Nephron progenitor cell (in vitro differentiated cells): ENCODE data around the gene CFAP46.
A peak's percentile ranks its signal among the peaks of the same experiment; 100 is the strongest.
"Not testable (repeated sequence)": the region's sequence is repeated elsewhere in the genome, so short reads cannot be mapped to it uniquely, and the experiment has no call there.

Experiments
- DNase-seq: peaks from one replicate; pipeline ENCODE4 v3.0.0; 2021
- H3K27ac Mint-ChIP-seq: 2 replicates; pipeline ENCODE4 v1.8.0; 2021; ENCODE audit warnings: mild to moderate bottlenecking, moderate library complexity, mixed read lengths
- H3K27me3 Mint-ChIP-seq: 2 replicates; pipeline ENCODE4 v1.8.0; 2021; ENCODE audit warnings: mild to moderate bottlenecking, low read depth, mixed read lengths; ENCODE audit not compliant: poor library complexity
- H3K36me3 Mint-ChIP-seq: 2 replicates; pipeline ENCODE4 v1.8.0; 2021; ENCODE audit warnings: low read depth, mixed read lengths
- H3K4me1 Mint-ChIP-seq: 2 replicates; pipeline ENCODE4 v1.8.0; 2021; ENCODE audit warnings: mixed read lengths
- H3K4me3 Mint-ChIP-seq: 2 replicates; pipeline ENCODE4 v1.8.0; 2021; ENCODE audit warnings: mild to moderate bottlenecking, moderate library complexity, mixed read lengths
- H3K9me3 Mint-ChIP-seq: 2 replicates; pipeline ENCODE4 v1.8.0; 2021; ENCODE audit warnings: mild to moderate bottlenecking, moderate library complexity, mixed read lengths
- CTCF ChIP-seq: fragments of 200-600 bp; sonication (generic); IDR thresholded peaks from 2 replicates; pipeline ENCODE4 v1.5.0; 2021; ENCODE audit warnings: antibody characterized with exemption

The CFAP46 gene

GRCh38 chr10:132965411-132966057, 23.2 kb upstream of the CFAP46 start:
- no peak for DNase-seq
- Mint-ChIP-seq H3K27ac (no peak overlapping the region), H3K4me1 (peaks cover 22% of the 10 kb centered on the region), H3K9me3 (peaks cover 10% of the 10 kb centered on the region), H3K27me3 (peaks cover 61% of the 10 kb centered on the region), H3K36me3 (no peaks in the 10 kb centered on the region), H3K4me3 (no peak overlapping the region)
- TF ChIP-seq CTCF = no peak

DNA sequence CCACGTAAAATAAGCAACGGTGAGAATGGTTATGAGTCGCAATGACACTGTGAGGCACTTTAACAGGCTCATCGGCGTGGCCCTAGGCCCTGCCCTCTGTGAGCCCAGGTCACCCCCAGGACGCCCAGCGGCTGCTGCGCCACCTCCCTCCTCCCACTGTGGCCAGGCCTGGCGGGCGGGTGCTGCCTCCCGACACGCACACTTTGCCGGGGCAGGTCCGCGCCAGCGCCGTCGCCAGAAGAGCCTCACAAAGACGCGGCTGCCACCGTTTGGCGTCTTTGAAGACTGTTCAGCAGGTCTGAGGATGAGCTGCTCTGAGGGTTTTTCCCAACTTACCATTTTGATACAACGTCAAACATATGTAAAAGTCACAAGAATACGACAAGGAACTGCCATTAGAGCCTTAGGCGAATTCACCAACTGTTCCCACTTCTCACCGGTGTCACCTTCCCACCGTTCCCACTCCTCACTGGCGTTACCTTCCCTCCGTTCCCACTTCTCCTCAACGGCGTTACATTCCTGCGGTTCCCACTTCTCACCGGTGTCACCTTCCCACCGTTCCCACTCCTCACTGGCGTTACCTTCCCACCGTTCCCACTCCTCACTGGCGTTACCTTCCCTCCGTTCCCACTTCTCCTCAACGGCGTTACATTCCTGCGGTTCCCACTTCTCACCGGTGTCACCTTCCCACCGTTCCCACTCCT, 22.5 kb upstream of the CFAP46 start:
- not testable (repeated sequence) for DNase-seq, H3K9me3 Mint-ChIP-seq, H3K36me3 Mint-ChIP-seq, H3K27ac Mint-ChIP-seq, H3K4me3 Mint-ChIP-seq
- Mint-ChIP-seq H3K27me3 (peaks cover 58% of the 10 kb centered on the region), H3K4me1 (peaks cover 22% of the 10 kb centered on the region)

DNA sequence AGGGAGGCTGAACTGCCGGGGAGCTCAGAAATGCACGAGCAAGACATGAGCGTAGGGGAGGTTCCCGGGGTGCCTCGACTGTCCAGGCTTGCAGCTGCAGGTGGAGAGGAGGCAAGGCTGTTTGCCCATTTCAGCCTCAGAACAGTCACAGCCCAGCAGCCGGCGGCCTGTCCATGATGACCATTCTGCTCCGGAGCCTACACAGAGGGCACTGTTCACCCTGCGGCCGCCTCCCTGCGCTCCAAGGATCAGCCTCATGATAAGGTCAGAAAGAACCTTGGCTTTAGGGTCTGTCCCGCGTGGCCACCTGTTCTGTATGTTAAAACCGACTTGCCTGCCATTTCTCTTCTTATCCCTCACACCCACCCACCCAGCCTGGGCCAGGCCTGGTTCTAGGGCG, 21.9 kb upstream of the CFAP46 start:
- no peak overlapping the region for H3K27ac Mint-ChIP-seq
- peaks cover 28% of the 10 kb centered on the region for H3K4me1 Mint-ChIP-seq

GRCh38 chr10:132963430-132963960, 21.1 kb upstream of the CFAP46 start:
- H3K27ac Mint-ChIP-seq = no peak overlapping the region
- peaks cover 4% of the 10 kb centered on the region for H3K9me3 Mint-ChIP-seq
- TF ChIP-seq CTCF = no peak
- H3K4me1 Mint-ChIP-seq = peaks cover 36% of the 10 kb centered on the region
- peak overlapping the region; percentile 81 for H3K4me3 Mint-ChIP-seq
- peaks cover 53% of the 10 kb centered on the region for H3K27me3 Mint-ChIP-seq
- H3K36me3 Mint-ChIP-seq = no peaks in the 10 kb centered on the region
- no peak for DNase-seq

More for the DNA sequence above, 21.9 kb upstream of the CFAP46 start:
- no peak for TF ChIP-seq CTCF
- no peak for DNase-seq
- Mint-ChIP-seq H3K4me3 (no peak overlapping the region), H3K36me3 (no peaks in the 10 kb centered on the region), H3K9me3 (peaks cover 4% of the 10 kb centered on the region), H3K27me3 (peaks cover 57% of the 10 kb centered on the region)

GRCh38 chr10:132962623-132963429, 20.5 kb upstream of the CFAP46 start:
- peaks cover 4% of the 10 kb centered on the region for H3K9me3 Mint-ChIP-seq
- H3K4me3 Mint-ChIP-seq = peak overlapping the region; percentile 81

More at GRCh38 chr10:132962623-132963429, 20.5 kb upstream of the CFAP46 start:
- H3K27ac Mint-ChIP-seq = no peak overlapping the region
- H3K27me3 Mint-ChIP-seq = peaks cover 50% of the 10 kb centered on the region
- no peak for TF ChIP-seq CTCF
- no peak for DNase-seq
- no peaks in the 10 kb centered on the region for H3K36me3 Mint-ChIP-seq
- H3K4me1 Mint-ChIP-seq = peaks cover 39% of the 10 kb centered on the region
